ENCODE measurements around the gene GALNT17.

GALNT17 gene

GRCh38 chr7:71521506-71521905, 389.6 kb downstream of the GALNT17 start:
- Mint-ChIP-seq H3K4me1 (peaks cover 5% of the 10 kb centered on the region), H3K36me3 (ENCODE audit: low read depth) (peaks cover 3% of the 10 kb centered on the region), H3K4me3 (no peak overlapping the region), H3K27ac (peak overlapping the region in 2 of 3 experiments; percentile 26 to 29), H3K9me3 (peaks cover 38% of the 10 kb centered on the region), H3K27me3 (ENCODE audit: low read depth) (peaks cover 5% of the 10 kb centered on the region)
- TF ChIP-seq CTCF (IDR thresholded peaks at IDR 0.05; ENCODE audit: unreplicated experiment in 3 of 3), result no peak

DNA sequence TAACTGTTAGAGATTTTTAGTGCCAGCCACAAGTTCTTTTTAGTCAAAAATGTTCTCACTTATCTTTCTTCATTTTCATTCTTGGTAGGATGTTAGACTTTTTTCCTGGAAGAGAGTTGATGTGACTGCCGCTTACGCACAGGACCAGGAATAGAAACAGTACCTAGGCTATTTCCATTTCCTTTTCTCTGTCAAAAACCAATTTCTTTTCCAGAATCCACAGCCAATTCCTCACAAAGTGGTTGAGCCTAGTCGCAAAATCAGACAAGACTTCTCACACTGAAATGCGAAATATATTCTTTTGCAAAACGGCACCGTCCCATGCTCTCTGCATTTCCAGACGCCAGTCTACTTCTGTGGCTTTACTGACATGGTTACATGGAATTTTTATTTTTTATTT, 394.2 kb downstream of the GALNT17 start:
- H3K9me3 Mint-ChIP-seq, result peaks cover 14% of the 10 kb centered on the region
- H3K36me3 Mint-ChIP-seq (ENCODE audit: low read depth), result no peaks in the 10 kb centered on the region
- H3K4me3 Mint-ChIP-seq, result no peak overlapping the region
- H3K27ac Mint-ChIP-seq, result no peak overlapping the region
- no peak for TF ChIP-seq CTCF (IDR thresholded peaks at IDR 0.05; ENCODE audit: unreplicated experiment in 3 of 3)
- H3K27me3 Mint-ChIP-seq (ENCODE audit: low read depth), result no peaks in the 10 kb centered on the region
- peaks cover 5% of the 10 kb centered on the region for H3K4me1 Mint-ChIP-seq

DNA sequence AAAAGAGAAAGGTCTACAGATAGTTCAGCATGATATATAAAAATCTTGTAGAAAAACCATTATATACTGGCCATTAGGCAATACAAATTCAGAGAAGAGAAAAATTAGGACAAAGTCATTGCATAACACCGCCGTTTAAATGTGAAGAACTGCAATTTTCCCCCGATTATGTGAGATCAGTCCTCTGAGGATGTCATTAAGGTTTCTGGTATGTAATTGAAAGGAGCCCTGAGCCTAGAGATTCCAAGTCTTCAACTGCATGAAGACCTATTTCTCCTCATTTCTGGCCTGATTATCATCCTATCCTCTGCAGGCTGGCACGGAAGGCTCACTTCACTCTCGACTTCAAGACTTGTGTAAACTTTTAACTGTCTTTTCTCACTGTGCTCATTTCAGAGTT, 395.3 kb downstream of the GALNT17 start:
- Mint-ChIP-seq H3K9me3 (peaks cover 5% of the 10 kb centered on the region), H3K27me3 (ENCODE audit: low read depth) (peaks cover 6% of the 10 kb centered on the region), H3K27ac (no peak overlapping the region), H3K4me3 (no peak overlapping the region), H3K36me3 (ENCODE audit: low read depth) (no peaks in the 10 kb centered on the region), H3K4me1 (no peaks in the 10 kb centered on the region)
- TF ChIP-seq CTCF (IDR thresholded peaks at IDR 0.05; ENCODE audit: unreplicated experiment in 3 of 3), result no peak

DNA sequence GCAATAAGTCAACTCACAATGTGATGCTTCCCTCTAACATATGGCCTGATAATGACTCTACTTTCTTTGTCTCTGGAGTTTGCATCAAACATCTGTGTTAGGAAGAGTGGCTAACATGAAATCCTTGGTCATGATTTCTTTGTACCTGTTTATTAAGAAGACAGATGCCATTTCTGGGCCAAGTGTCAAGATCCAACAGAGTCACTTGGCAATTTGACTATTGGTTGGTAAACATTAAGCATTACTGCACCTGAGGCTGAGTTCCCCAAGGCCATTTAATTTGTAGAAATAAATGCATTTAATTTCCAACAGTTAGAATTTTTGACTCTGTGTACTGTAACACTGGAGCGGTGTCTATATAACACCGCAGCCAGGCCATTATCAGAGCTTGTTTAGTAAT, 403.7 kb downstream of the GALNT17 start:
- no peak overlapping the region for H3K27ac Mint-ChIP-seq
- peaks cover 13% of the 10 kb centered on the region for H3K9me3 Mint-ChIP-seq
- H3K27me3 Mint-ChIP-seq (ENCODE audit: low read depth), result peaks cover 21% of the 10 kb centered on the region
- H3K4me3 Mint-ChIP-seq, result no peak overlapping the region
- H3K4me1 Mint-ChIP-seq, result peaks cover 4% of the 10 kb centered on the region
- H3K36me3 Mint-ChIP-seq (ENCODE audit: low read depth), result no peaks in the 10 kb centered on the region
- TF ChIP-seq CTCF (IDR thresholded peaks at IDR 0.05; ENCODE audit: unreplicated experiment in 3 of 3), result no peak

DNA sequence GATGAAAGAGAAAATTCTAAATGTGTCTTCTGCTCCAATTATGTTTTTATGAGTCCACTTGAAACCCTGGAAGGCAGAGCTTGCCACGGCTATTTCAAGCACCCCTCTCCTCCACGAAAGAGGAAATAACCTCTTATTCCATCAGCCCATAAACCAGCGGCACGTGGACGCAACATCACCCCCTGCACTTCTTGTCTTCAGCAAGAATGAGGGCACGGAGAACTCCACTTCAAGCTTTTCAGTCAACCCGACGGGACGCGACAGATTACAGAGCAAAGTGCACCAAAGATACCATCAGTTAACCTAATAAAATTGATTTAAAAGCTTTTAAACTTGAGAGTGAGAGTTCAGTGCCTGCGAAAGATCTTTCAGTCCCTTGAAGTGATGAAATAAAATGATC, 406.3 kb downstream of the GALNT17 start:
- peaks cover 13% of the 10 kb centered on the region for H3K9me3 Mint-ChIP-seq
- peaks cover 18% of the 10 kb centered on the region for H3K4me1 Mint-ChIP-seq
- H3K27ac Mint-ChIP-seq, result no peak overlapping the region
- H3K27me3 Mint-ChIP-seq (ENCODE audit: low read depth), result peaks cover 15% of the 10 kb centered on the region
- no peak for TF ChIP-seq CTCF (IDR thresholded peaks at IDR 0.05; ENCODE audit: unreplicated experiment in 3 of 3)
- no peak overlapping the region for H3K4me3 Mint-ChIP-seq
- H3K36me3 Mint-ChIP-seq (ENCODE audit: low read depth), result no peaks in the 10 kb centered on the region

DNA sequence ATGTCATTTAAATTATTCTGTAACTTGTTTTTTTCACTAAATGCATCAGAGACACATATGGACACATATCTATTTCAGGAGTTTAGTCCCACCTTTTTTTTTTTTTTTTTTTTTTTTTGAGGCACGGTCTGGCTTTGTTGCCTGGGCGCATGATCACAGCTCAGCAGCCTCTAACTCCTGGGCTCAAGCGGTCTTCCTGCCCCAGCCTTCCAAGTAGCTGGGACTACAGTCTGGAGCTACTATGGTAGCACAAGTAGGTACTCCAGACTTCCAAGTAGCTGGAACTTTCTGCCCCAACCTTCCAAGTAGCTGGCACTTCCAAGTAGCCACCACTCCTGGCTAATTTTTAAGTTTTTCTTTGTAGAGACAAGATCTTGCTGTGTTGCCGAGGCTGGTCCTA, 407.7 kb downstream of the GALNT17 start:
- TF ChIP-seq CTCF (IDR thresholded peaks at IDR 0.05; ENCODE audit: unreplicated experiment in 3 of 3), result no peak
- H3K36me3 Mint-ChIP-seq (ENCODE audit: low read depth), result no peaks in the 10 kb centered on the region
- peaks cover 23% of the 10 kb centered on the region for H3K4me1 Mint-ChIP-seq
- no peak overlapping the region for H3K27ac Mint-ChIP-seq
- peaks cover 10% of the 10 kb centered on the region for H3K9me3 Mint-ChIP-seq
- no peak overlapping the region for H3K4me3 Mint-ChIP-seq
- peaks cover 19% of the 10 kb centered on the region for H3K27me3 Mint-ChIP-seq (ENCODE audit: low read depth)
